GM12878 (cell line): ENCODE measurements around the gene SLC41A1. TPM values are rescaled to one million over a fixed set of nuclear protein-coding genes. Genes with fewer than 3 reads are reported as not detected.

Source experiments
- ATAC-seq: fragments of 200-7000 bp; cut with Tn5 transposase; 3 replicates; pipeline ENCODE4 v1.9.1; 2020; ENCODE audit warnings: mild to moderate bottlenecking, moderate library complexity
- BruUV-seq: library from RNA; stranded (reverse); fragments of 400-500 nt; replicated peaks from 2 replicates; lab custom pipeline; 2021; lab: Mats Ljungman, UMichigan
- CTCF ChIA-PET: fragments of 300-600 bp; sonication (Branson Sonifier 250); formaldehyde crosslinking; extraction: SDS; loops from one replicate; lab custom pipeline; 2021; ENCODE audit warnings: inconsistent platforms; lab: Yijun Ruan, JAX
- POLR2A ChIA-PET: fragments of 350-600 bp; formaldehyde crosslinking; extraction: SDS; loops from one replicate; lab custom pipeline; 2021; ENCODE audit warnings: inconsistent platforms; lab: Charles Lee
- RAD21 ChIA-PET: fragments of 300-600 bp; sonication (Branson Sonifier 250); formaldehyde crosslinking; loops from one replicate; lab custom pipeline; 2023; ENCODE audit warnings: antibody characterized with exemption; ENCODE audit not compliant: unreplicated experiment; lab: Charles Lee
- SMC1A ChIA-PET: fragments of 300-600 bp; sonication (Branson Sonifier 250); formaldehyde crosslinking; loops from one replicate; lab custom pipeline; 2023; ENCODE audit not compliant: unreplicated experiment, uncharacterized antibody; lab: Charles Lee
- DNase-seq: peaks from one replicate; pipeline ENCODE4 v3.0.0-alpha.2; 2011; ENCODE audit warnings: low read depth, low spot score
- FAIRE-seq: peaks from 3 replicates; lab custom pipeline; 2011; peaks lifted over from hg19 to GRCh38; lab: Jason Lieb, UNC
- H2AFZ ChIP-seq: 2 replicates; pipeline ENCODE4 v1.6.0; 2011; ENCODE audit warnings: low read depth, low read length, control low read depth; ENCODE audit not compliant: control insufficient read depth
- H3K27ac ChIP-seq: 2 replicates; pipeline ENCODE4 v1.5.1; 2011; ENCODE audit warnings: control low read depth; ENCODE audit not compliant: control insufficient read depth, insufficient read depth
- H3K27me3 ChIP-seq, 2 experiments: replicated peaks in 1 of 2; 2 replicates each; pipeline versions ENCODE4 v1.6.0 to v1.6.1; 2011; ENCODE audit warnings: low read length in 1 of 2; ENCODE audit not compliant: control insufficient read depth in 2 of 2, insufficient read depth in 2 of 2
- H3K36me3 ChIP-seq, 2 experiments: 2 replicates each; pipeline ENCODE4 v1.5.1; 2011; ENCODE audit warnings: low read length in 1 of 2; ENCODE audit not compliant: control insufficient read depth in 2 of 2, insufficient read depth in 2 of 2
- H3K4me1 ChIP-seq: 2 replicates; pipeline ENCODE4 v1.6.1; 2011; ENCODE audit warnings: mild to moderate bottlenecking, low read length, moderate library complexity, mixed read lengths; ENCODE audit not compliant: control insufficient read depth, insufficient read depth
- H3K4me2 ChIP-seq: 2 replicates; pipeline ENCODE4 v1.6.0; 2011; ENCODE audit warnings: control low read depth; ENCODE audit not compliant: control insufficient read depth, insufficient read depth
- H3K4me3 ChIP-seq: fragments of 200-600 bp; sonication (generic); 2 replicates; pipeline ENCODE4 v1.5.1; 2016
- H3K79me2 ChIP-seq: 2 replicates; pipeline ENCODE4 v1.6.0; 2011; ENCODE audit warnings: low read length; ENCODE audit not compliant: control insufficient read depth, insufficient read depth
- H3K9ac ChIP-seq: 2 replicates; pipeline ENCODE4 v1.8.0; 2011; ENCODE audit warnings: low read length, control low read depth, mixed read lengths; ENCODE audit not compliant: control insufficient read depth, insufficient read depth
- H3K9me3 ChIP-seq: replicated peaks from 3 replicates; pipeline ENCODE4 v1.5.1; 2011; ENCODE audit warnings: mild to moderate bottlenecking, low read length; ENCODE audit not compliant: control insufficient read depth, insufficient read depth
- H4K20me1 ChIP-seq: 2 replicates; pipeline ENCODE4 v1.6.0; 2011; ENCODE audit not compliant: control insufficient read depth, insufficient read depth
- ASH2L ChIP-seq: fragments of 300-600, 200-600 bp; sonication (generic); IDR thresholded peaks from 2 replicates; pipeline ENCODE4 v1.6.1; 2017; ENCODE audit warnings: low read depth, mild to moderate bottlenecking, borderline replicate concordance
- GATAD2B ChIP-seq: fragments of 450-650 bp; conservative IDR thresholded peaks from 2 replicates; pipeline ENCODE4 v1.6.1; 2017; ENCODE audit warnings: low read depth, mild to moderate bottlenecking, moderate library complexity
- HDAC6 ChIP-seq: fragments of 200-600 bp; sonication (generic); IDR thresholded peaks from one replicate; pipeline ENCODE4 v1.8.0; 2017; ENCODE audit warnings: antibody characterized with exemption; ENCODE audit not compliant: unreplicated experiment
- HSF1 ChIP-seq: fragments of 150-350 bp; IDR thresholded peaks from 2 replicates; pipeline ENCODE4 v1.6.1; 2014; ENCODE audit warnings: mild to moderate bottlenecking, low read depth, low read length
- KDM1A ChIP-seq: fragments of 200-600 bp; sonication (generic); IDR thresholded peaks from 2 replicates; pipeline ENCODE4 v1.6.1; 2016; ENCODE audit warnings: borderline replicate concordance
- KLF5 ChIP-seq: fragments of 450-650 bp; IDR thresholded peaks from 2 replicates; pipeline ENCODE4 v1.6.1; 2014; ENCODE audit warnings: mild to moderate bottlenecking; ENCODE audit not compliant: partially characterized antibody
- MTA3 ChIP-seq: IDR thresholded peaks from 2 replicates; pipeline ENCODE4 v1.6.1; 2012; ENCODE audit warnings: low read length, inconsistent platforms, borderline replicate concordance
- MYB ChIP-seq: fragments of 150-350 bp; IDR thresholded peaks from 2 replicates; pipeline ENCODE4 v1.6.1; 2014; ENCODE audit warnings: mild to moderate bottlenecking, low read depth, low read length, borderline replicate concordance
- POLR2AphosphoS2 ChIP-seq: IDR thresholded peaks from 2 replicates; pipeline ENCODE4 v1.6.1; 2011; ENCODE audit warnings: low read depth, mild to moderate bottlenecking, low read length, improper control_type of control experiment, moderate library complexity
- POLR2AphosphoS5 ChIP-seq: IDR thresholded peaks from 2 replicates; pipeline ENCODE4 v1.6.1; 2011; ENCODE audit warnings: mild to moderate bottlenecking, low read length, inconsistent platforms
- RAD21 ChIP-seq: IDR thresholded peaks from 2 replicates; pipeline ENCODE4 v1.6.1; 2011; ENCODE audit warnings: mild to moderate bottlenecking, low read depth, low read length, moderate library complexity; ENCODE audit not compliant: insufficient read depth
- SIX5 ChIP-seq: IDR thresholded peaks from 2 replicates; pipeline ENCODE4 v1.6.1; 2011; ENCODE audit warnings: mild to moderate bottlenecking, low read depth, low read length, moderate library complexity; ENCODE audit not compliant: severe bottlenecking
- SMC3 ChIP-seq: IDR thresholded peaks from 2 replicates; pipeline ENCODE4 v1.6.1; 2011; ENCODE audit warnings: low read length, improper control_type of control experiment, borderline replicate concordance
- SPI1 ChIP-seq: IDR thresholded peaks from 2 replicates; pipeline ENCODE4 v1.6.1; 2011; ENCODE audit warnings: low read depth, mild to moderate bottlenecking, low read length, moderate library complexity, borderline replicate concordance; ENCODE audit not compliant: insufficient read depth
- SREBF1 ChIP-seq: IDR thresholded peaks from 2 replicates; pipeline ENCODE4 v1.6.1; 2012; ENCODE audit warnings: mild to moderate bottlenecking, low read length
- STAT1 ChIP-seq: fragments of 450-650 bp; conservative IDR thresholded peaks from 2 replicates; pipeline ENCODE4 v1.6.1; 2014; ENCODE audit warnings: antibody characterized with exemption, mild to moderate bottlenecking
- STAT3 ChIP-seq: IDR thresholded peaks from 2 replicates; pipeline ENCODE4 v1.6.1; 2011; ENCODE audit warnings: low read depth, low read length, improper control_type of control experiment
- TARDBP ChIP-seq: IDR thresholded peaks from 2 replicates; pipeline ENCODE4 v1.6.1; 2016; ENCODE audit warnings: borderline replicate concordance
- TCF12 ChIP-seq: IDR thresholded peaks from 2 replicates; pipeline ENCODE4 v1.6.1; 2011; ENCODE audit warnings: low read depth, mild to moderate bottlenecking, low read length
- WRNIP1 ChIP-seq: IDR thresholded peaks from 2 replicates; pipeline ENCODE4 v1.6.1; 2011; ENCODE audit warnings: low read depth, low read length, improper control_type of control experiment, borderline replicate concordance
- WGBS: methylation state at CpG from one replicate; pipeline ENCODE4 v1.1.6; 2016; ENCODE audit warnings: low lambda C conversion rate; ENCODE audit not compliant: insufficient replicate concordance, insufficient coverage; ENCODE audit errors: missing lambda C conversion rate; 5-methylcytosine and 5-hydroxymethylcytosine counted together
- in situ Hi-C: fragments of 300-500 bp; cut with MboI; formaldehyde crosslinking; loops from 9 replicates; pipeline ENCODE4 v1.14.3; 2018; ENCODE audit warnings: mixed read lengths
- intact Hi-C: fragments of 100-400 bp; cut with micrococcal nuclease; formaldehyde crosslinking; loops from one replicate; pipeline ENCODE4 v1.14.2; 2022; ENCODE audit not compliant: unreplicated experiment
- polyA plus RNA-seq, 11 experiments: library from polyadenylated mRNA; depleted of rRNA in 4 of 11; unstranded in 6 of 11; stranded (reverse) in 5 of 11; fragments of >200 nt; fragmentation: Nextera tagmentation in 4 of 11; fragmentation: Illumina TruSeq in 1 of 11; extraction: Ambion mirVana in 4 of 11; extraction: Trizol in 1 of 11; gene quantifications; 1 replicate in 1 of 11; 2 replicates in 10 of 11; pipeline versions ENCODE4 v1.2.1 to v1.2.3, GENCODE V29; 2011 to 2016; ENCODE audit warnings: inconsistent platforms in 2 of 11, missing spikeins in 2 of 11, low read depth in 1 of 11
- total RNA-seq, 4 experiments: library from RNA; depleted of rRNA in 3 of 4; stranded (reverse); fragments of >200 nt in 3 of 4; fragmentation: Illumina TruSeq in 1 of 4; extraction: Trizol in 1 of 4; gene quantifications; 2 replicates each; pipeline versions ENCODE4 v1.2.1 to v1.2.3, GENCODE V29; 2013 to 2021
- TF ChIP-seq, protein P1 (sequence below): IDR thresholded peaks from 2 replicates; pipeline ENCODE4 v1.6.1; 2012; ENCODE audit warnings: mild to moderate bottlenecking, low read depth, low read length

The SLC41A1 gene
- total and polyA plus RNA-seq, 10 of the 15 experiments (the other 5 are each of a cell fraction or from before 2014, with no cell fraction given): 0.13 to 11.3 (median 0.42) TPM

- H2AFZ ChIP-seq: no peak overlapping the region
- ATAC-seq: peak; percentile 98
- H3K4me2 ChIP-seq: no peak overlapping the region
- no peak overlapping the region for H3K9ac ChIP-seq
- intact Hi-C loops (loop anchor here (1.0 to 2.0 kb wide), 4 partner anchors 115 to 315 kb away; no protein-coding TSS in a partner anchor), in situ Hi-C loops (loop anchor here (5.0 kb wide), 3 partner anchors 121 to 316 kb away; no protein-coding TSS in a partner anchor)
- peak; percentile 75 for FAIRE-seq
- ChIA-PET CTCF (interaction anchor here (0.6 to 14.2 kb wide), 48 partner anchors 10 to 328 kb away, joined by 3 to 222 read pairs (median 4); partner anchors contain the start of gene RAB29), RAD21 (interaction anchor here (1.2 to 6.0 kb wide), 9 partner anchors 11 to 314 kb away, joined by 3 to 121 read pairs (median 9); no protein-coding TSS in a partner anchor), SMC1A (interaction anchor here (0.5 to 5.4 kb wide), 20 partner anchors 10 to 317 kb away, joined by 3 to 104 read pairs (median 4); no protein-coding TSS in a partner anchor), POLR2A (interaction anchor here (0.5 kb wide), 1 partner anchor 51 kb away, joined by 5 read pairs; no protein-coding TSS in a partner anchor)
- DNase-seq: no peak
- H3K36me3 ChIP-seq: no peaks in the 10 kb centered on the region
- no peaks in the 10 kb centered on the region; a peak in 1 of 4 replicates for H3K27me3 ChIP-seq
- H3K9me3 ChIP-seq: no peaks in the 10 kb centered on the region
- no TSS peak for BruUV-seq
- WGBS: 29% methylated on average over 5 of the region's 5 CpGs
- no peak overlapping the region for H3K27ac ChIP-seq
- peaks cover 7% of the 10 kb centered on the region for H3K4me1 ChIP-seq
- no peak overlapping the region for H3K4me3 ChIP-seq
- no peaks in the 10 kb centered on the region for H3K79me2 ChIP-seq
- H4K20me1 ChIP-seq: no peaks in the 10 kb centered on the region
- no peak for TF ChIP-seq HDAC6
- TF ChIP-seq KDM1A: no peak
- peak; percentile 89 for TF ChIP-seq SMC3
- no peak for TF ChIP-seq POLR2AphosphoS2
- TF ChIP-seq SIX5: no peak
- TF ChIP-seq HSF1: no peak
- TF ChIP-seq STAT3: no peak
- no peak for TF ChIP-seq POLR2AphosphoS5
- peak; percentile 78 for TF ChIP-seq RAD21
- TF ChIP-seq TCF12: no peak
- TF ChIP-seq KLF5: no peak
- TF ChIP-seq SREBF1: no peak
- TF ChIP-seq SPI1: no peak
- TF ChIP-seq STAT1: no peak
- no peak for TF ChIP-seq TARDBP
- no peak for TF ChIP-seq GATAD2B
- TF ChIP-seq MTA3: no peak
- TF ChIP-seq WRNIP1: no peak
- no peak for TF ChIP-seq ASH2L
- TF ChIP-seq MYB: no peak
- TF ChIP-seq, protein P1, sequence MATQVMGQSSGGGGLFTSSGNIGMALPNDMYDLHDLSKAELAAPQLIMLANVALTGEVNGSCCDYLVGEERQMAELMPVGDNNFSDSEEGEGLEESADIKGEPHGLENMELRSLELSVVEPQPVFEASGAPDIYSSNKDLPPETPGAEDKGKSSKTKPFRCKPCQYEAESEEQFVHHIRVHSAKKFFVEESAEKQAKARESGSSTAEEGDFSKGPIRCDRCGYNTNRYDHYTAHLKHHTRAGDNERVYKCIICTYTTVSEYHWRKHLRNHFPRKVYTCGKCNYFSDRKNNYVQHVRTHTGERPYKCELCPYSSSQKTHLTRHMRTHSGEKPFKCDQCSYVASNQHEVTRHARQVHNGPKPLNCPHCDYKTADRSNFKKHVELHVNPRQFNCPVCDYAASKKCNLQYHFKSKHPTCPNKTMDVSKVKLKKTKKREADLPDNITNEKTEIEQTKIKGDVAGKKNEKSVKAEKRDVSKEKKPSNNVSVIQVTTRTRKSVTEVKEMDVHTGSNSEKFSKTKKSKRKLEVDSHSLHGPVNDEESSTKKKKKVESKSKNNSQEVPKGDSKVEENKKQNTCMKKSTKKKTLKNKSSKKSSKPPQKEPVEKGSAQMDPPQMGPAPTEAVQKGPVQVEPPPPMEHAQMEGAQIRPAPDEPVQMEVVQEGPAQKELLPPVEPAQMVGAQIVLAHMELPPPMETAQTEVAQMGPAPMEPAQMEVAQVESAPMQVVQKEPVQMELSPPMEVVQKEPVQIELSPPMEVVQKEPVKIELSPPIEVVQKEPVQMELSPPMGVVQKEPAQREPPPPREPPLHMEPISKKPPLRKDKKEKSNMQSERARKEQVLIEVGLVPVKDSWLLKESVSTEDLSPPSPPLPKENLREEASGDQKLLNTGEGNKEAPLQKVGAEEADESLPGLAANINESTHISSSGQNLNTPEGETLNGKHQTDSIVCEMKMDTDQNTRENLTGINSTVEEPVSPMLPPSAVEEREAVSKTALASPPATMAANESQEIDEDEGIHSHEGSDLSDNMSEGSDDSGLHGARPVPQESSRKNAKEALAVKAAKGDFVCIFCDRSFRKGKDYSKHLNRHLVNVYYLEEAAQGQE: no peak
Observed at GRCh38 chr1:205791568-205792180, 21.3 kb downstream of the SLC41A1 start.
